B cell (primary cell): ENCODE measurements around the gene SCGN. TPM values are rescaled to one million over a fixed set of nuclear protein-coding genes. Genes with fewer than 3 reads are reported as not detected.

Experiments used
- ATAC-seq: fragments of 200-7000 bp; cut with Tn5 transposase; one replicate; pipeline ENCODE4 v1.10.0; 2021; ENCODE audit warnings: low read depth, mild to moderate bottlenecking, moderate number of reproducible peaks, moderate library complexity
- CTCF ChIA-PET: fragments of 350-600 bp; sonication (Branson Sonifier 250); formaldehyde crosslinking; loops from one replicate; lab custom pipeline; 2021; ENCODE audit warnings: antibody characterized with exemption, inconsistent platforms; lab: Charles Lee
- POLR2A ChIA-PET: fragments of 350-600 bp; sonication (Branson Sonifier 250); formaldehyde crosslinking; loops from one replicate; lab custom pipeline; 2021; ENCODE audit warnings: antibody characterized with exemption; lab: Charles Lee
- DNase-seq: peaks from one replicate; pipeline ENCODE4 v3.0.0; 2013
- H2AFZ ChIP-seq: 2 replicates; pipeline ENCODE4 v1.6.1; 2012; ENCODE audit warnings: mild to moderate bottlenecking, low read depth, low read length; ENCODE audit not compliant: insufficient read depth, poor library complexity, severe bottlenecking
- H3K27ac ChIP-seq, 2 donors: 1 replicate in 1 of 2; 2 replicates in 1 of 2; pipeline ENCODE4 v1.5.1; 2012 to 2013; ENCODE audit warnings: low read length in 2 of 2, mild to moderate bottlenecking in 2 of 2, moderate library complexity in 1 of 2
- H3K27me3 ChIP-seq, 4 experiments: fragments of 200-600 bp in 1 of 4; sonication (generic) in 1 of 4; replicated peaks in 1 of 4; 1 replicate in 2 of 4; 2 replicates in 2 of 4; pipeline versions ENCODE4 v1.6.1 to v1.7.0; 2013 to 2016; ENCODE audit warnings: low read length in 3 of 4, mild to moderate bottlenecking in 2 of 4, mixed read lengths in 1 of 4, moderate library complexity in 1 of 4; ENCODE audit not compliant: insufficient read depth in 4 of 4, control insufficient read depth in 3 of 4; ENCODE audit errors: control extremely low read depth in 1 of 4
- H3K36me3 ChIP-seq, 2 experiments: replicated peaks in 1 of 2; 1 replicate in 1 of 2; 2 replicates in 1 of 2; pipeline versions ENCODE4 v1.6.1 to v1.7.1; 2013; ENCODE audit warnings: low read length in 1 of 2; ENCODE audit not compliant: insufficient read depth in 2 of 2, control insufficient read depth in 1 of 2; ENCODE audit errors: control extremely low read depth in 1 of 2, extremely low read depth in 1 of 2
- H3K4me1 ChIP-seq, 2 donors: fragments of 200-600 bp in 1 of 2; sonication (generic) in 1 of 2; 1 replicate in 1 of 2; 2 replicates in 1 of 2; pipeline versions ENCODE4 v1.5.1 to v1.6.1; 2013 to 2017; ENCODE audit warnings: low read length in 2 of 2; ENCODE audit not compliant: control insufficient read depth in 2 of 2, insufficient read depth in 2 of 2
- H3K4me2 ChIP-seq: replicated peaks from 2 replicates; pipeline ENCODE3; 2012; ENCODE audit warnings: mild to moderate bottlenecking, low read depth, low read length; ENCODE audit not compliant: poor library complexity, severe bottlenecking
- H3K4me3 ChIP-seq, 5 experiments: fragments of 200-600 bp in 1 of 5; sonication (generic) in 1 of 5; 1 replicate in 3 of 5; 2 replicates in 2 of 5; pipeline versions ENCODE4 v1.5.1 to v1.7.0; 2011 to 2016; ENCODE audit warnings: low read length in 4 of 5, mild to moderate bottlenecking in 4 of 5, low read depth in 2 of 5, control low read depth in 1 of 5, moderate library complexity in 1 of 5; ENCODE audit not compliant: insufficient read depth in 1 of 5; ENCODE audit errors: control extremely low read depth in 1 of 5, extremely low read depth in 1 of 5
- H3K79me2 ChIP-seq: fragments of 200-600 bp; sonication (generic); one replicate; pipeline ENCODE4 v1.6.0; 2016; ENCODE audit warnings: low read length; ENCODE audit not compliant: control insufficient read depth, insufficient read depth
- H3K9ac ChIP-seq: fragments of 200-600 bp; sonication (generic); 2 replicates; pipeline ENCODE4 v1.6.1; 2017; ENCODE audit warnings: mild to moderate bottlenecking, low read length, moderate library complexity
- H3K9me3 ChIP-seq, 3 donors: one replicate each; pipeline versions ENCODE4 v1.6.1 to v1.7.1; 2013; ENCODE audit warnings: low read length in 2 of 3; ENCODE audit not compliant: control insufficient read depth in 2 of 3, insufficient read depth in 1 of 3; ENCODE audit errors: control extremely low read depth in 1 of 3
- H4K20me1 ChIP-seq: 2 replicates; pipeline ENCODE4 v1.6.0; 2012; ENCODE audit warnings: mild to moderate bottlenecking, low read length; ENCODE audit not compliant: insufficient read depth, control insufficient read depth, poor library complexity, severe bottlenecking
- H3K27ac Mint-ChIP-seq: one replicate; pipeline ENCODE4 v1.8.0; 2021; ENCODE audit warnings: mixed read lengths
- H3K27me3 Mint-ChIP-seq: one replicate; pipeline ENCODE4 v1.8.0; 2021; ENCODE audit warnings: mixed read lengths
- H3K4me1 Mint-ChIP-seq: one replicate; pipeline ENCODE4 v1.8.0; 2021; ENCODE audit warnings: mixed read lengths
- H3K4me3 Mint-ChIP-seq: one replicate; pipeline ENCODE4 v1.8.0; 2021; ENCODE audit warnings: mixed read lengths
- H3K9me3 Mint-ChIP-seq: one replicate; pipeline ENCODE4 v1.8.0; 2022; ENCODE audit warnings: mixed read lengths; ENCODE audit not compliant: insufficient read depth
- CTCF ChIP-seq: fragments of 200-600 bp; IDR thresholded peaks from one replicate; pipeline ENCODE4 v1.8.0; 2022; ENCODE audit warnings: antibody characterized with exemption, mild to moderate bottlenecking
- EZH2 ChIP-seq: IDR thresholded peaks from 2 replicates; pipeline ENCODE4 v1.6.1; 2012; ENCODE audit warnings: borderline replicate concordance, low read depth, mild to moderate bottlenecking, moderate library complexity, low read length; ENCODE audit not compliant: insufficient read depth, poor library complexity, severe bottlenecking
- WGBS: methylation state at CpG from one replicate; pipeline ENCODE4 v1.1.5; 2013; ENCODE audit warnings: missing lambda C conversion rate; ENCODE audit not compliant: insufficient coverage; 5-methylcytosine and 5-hydroxymethylcytosine counted together
- intact Hi-C: fragments of 100-400 bp; cut with micrococcal nuclease; formaldehyde crosslinking; loops from one replicate; pipeline ENCODE4 v1.10.0; 2022
- polyA plus RNA-seq: library from polyadenylated mRNA; depleted of rRNA; stranded (reverse); fragments of >200 nt; gene quantifications from 2 replicates; pipeline ENCODE4 v1.2.3, GENCODE V29; 2012
- total RNA-seq, 2 donors: library from RNA; stranded (reverse); fragments of 120-200 nt in 1 of 2; gene quantifications; 1 replicate in 1 of 2; 2 replicates in 1 of 2; pipeline versions ENCODE4 v1.2.3 to v1.2.4, GENCODE V29; 2013 to 2022

SCGN gene
- total and polyA plus RNA-seq, 2 donors (not counting 1 experiment from before 2014, with no cell fraction given): not detected

- ChIA-PET CTCF (no interaction called here), POLR2A (no interaction called here)
- no peaks in the 10 kb centered on the region for H3K36me3 ChIP-seq
- 84% methylated on average over 4 of the region's 4 CpGs for WGBS
- H3K4me2 ChIP-seq: no peak overlapping the region
- H3K27me3 Mint-ChIP-seq: peaks cover 42% of the 10 kb centered on the region
- no peaks in the 10 kb centered on the region for H4K20me1 ChIP-seq
- no peak overlapping the region for H3K4me3 ChIP-seq
- no peaks in the 10 kb centered on the region for H3K9me3 Mint-ChIP-seq
- no peak overlapping the region for H3K27ac ChIP-seq
- H3K79me2 ChIP-seq: no peaks in the 10 kb centered on the region
- no peaks in the 10 kb centered on the region for H3K4me1 Mint-ChIP-seq
- H3K4me3 Mint-ChIP-seq: no peak overlapping the region
- H3K4me1 ChIP-seq: no peaks in the 10 kb centered on the region
- no peak overlapping the region for H2AFZ ChIP-seq
- intact Hi-C loops: no loop called here
- ATAC-seq: no peak
- no peak overlapping the region for H3K9ac ChIP-seq
- no peaks in the 10 kb centered on the region for H3K9me3 ChIP-seq
- TF ChIP-seq CTCF (no peak), EZH2 (no peak)
- peaks cover 0 to 23% (median 4%) of the 10 kb centered on the region in 4 experiments for H3K27me3 ChIP-seq
- no peak for DNase-seq
- H3K27ac Mint-ChIP-seq: no peak overlapping the region
These were observed 22.8 kb upstream of the SCGN start for GRCh38 chr6:25629198-25629576.

GRCh38 chr6:25630508-25631278 lies 21.3 kb upstream of the SCGN start:
- DNase-seq: no peak
- CTCF ChIA-PET: no interaction called here
- H3K27me3 ChIP-seq: peaks cover 0 to 25% (median 6%) of the 10 kb centered on the region in 4 experiments

More at GRCh38 chr6:25630508-25631278, 21.3 kb upstream of the SCGN start:
- no peaks in the 10 kb centered on the region for H3K4me1 ChIP-seq
- H3K36me3 ChIP-seq: no peaks in the 10 kb centered on the region
- H3K27ac ChIP-seq: no peak overlapping the region
- intact Hi-C loops: no loop called here
- H4K20me1 ChIP-seq: no peaks in the 10 kb centered on the region
- Mint-ChIP-seq H3K27ac (no peak overlapping the region), H3K9me3 (no peaks in the 10 kb centered on the region), H3K4me1 (no peaks in the 10 kb centered on the region), H3K27me3 (peaks cover 48% of the 10 kb centered on the region), H3K4me3 (no peak overlapping the region)
- no CpG with 5 or more reads among the region's 4 CpGs for WGBS
- TF ChIP-seq CTCF (no peak), EZH2 (no peak)
- ATAC-seq: no peak
- no peaks in the 10 kb centered on the region for H3K9me3 ChIP-seq
- H3K79me2 ChIP-seq: no peaks in the 10 kb centered on the region
- POLR2A ChIA-PET: no interaction called here
- no peak overlapping the region for H2AFZ ChIP-seq
- H3K4me3 ChIP-seq: no peak overlapping the region
- H3K9ac ChIP-seq: no peak overlapping the region
- no peak overlapping the region for H3K4me2 ChIP-seq
